ENCODE measurements around the gene SAMD7.
A peak's percentile ranks its signal among the peaks of the same experiment; 100 is the strongest.

GRCh38 chr3:169929830-169930519 is 18.6 kb downstream of the SAMD7 start:
- TF ChIP-seq POLR2AphosphoS5 (IDR thresholded peaks at IDR 0.05; ENCODE audit: low read depth, low read length) (no peak), SIN3A (IDR thresholded peaks at IDR 0.05; ENCODE audit: borderline replicate concordance, insufficient read depth, low read depth, low read length) (no peak)
- TF ChIP-seq, protein P1, sequence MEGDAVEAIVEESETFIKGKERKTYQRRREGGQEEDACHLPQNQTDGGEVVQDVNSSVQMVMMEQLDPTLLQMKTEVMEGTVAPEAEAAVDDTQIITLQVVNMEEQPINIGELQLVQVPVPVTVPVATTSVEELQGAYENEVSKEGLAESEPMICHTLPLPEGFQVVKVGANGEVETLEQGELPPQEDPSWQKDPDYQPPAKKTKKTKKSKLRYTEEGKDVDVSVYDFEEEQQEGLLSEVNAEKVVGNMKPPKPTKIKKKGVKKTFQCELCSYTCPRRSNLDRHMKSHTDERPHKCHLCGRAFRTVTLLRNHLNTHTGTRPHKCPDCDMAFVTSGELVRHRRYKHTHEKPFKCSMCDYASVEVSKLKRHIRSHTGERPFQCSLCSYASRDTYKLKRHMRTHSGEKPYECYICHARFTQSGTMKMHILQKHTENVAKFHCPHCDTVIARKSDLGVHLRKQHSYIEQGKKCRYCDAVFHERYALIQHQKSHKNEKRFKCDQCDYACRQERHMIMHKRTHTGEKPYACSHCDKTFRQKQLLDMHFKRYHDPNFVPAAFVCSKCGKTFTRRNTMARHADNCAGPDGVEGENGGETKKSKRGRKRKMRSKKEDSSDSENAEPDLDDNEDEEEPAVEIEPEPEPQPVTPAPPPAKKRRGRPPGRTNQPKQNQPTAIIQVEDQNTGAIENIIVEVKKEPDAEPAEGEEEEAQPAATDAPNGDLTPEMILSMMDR (IDR thresholded peaks at IDR 0.05) = 0 out of 2 replicates have a peak, but pooled peaks have one; percentile 8
- TF ChIP-seq, protein P2, sequence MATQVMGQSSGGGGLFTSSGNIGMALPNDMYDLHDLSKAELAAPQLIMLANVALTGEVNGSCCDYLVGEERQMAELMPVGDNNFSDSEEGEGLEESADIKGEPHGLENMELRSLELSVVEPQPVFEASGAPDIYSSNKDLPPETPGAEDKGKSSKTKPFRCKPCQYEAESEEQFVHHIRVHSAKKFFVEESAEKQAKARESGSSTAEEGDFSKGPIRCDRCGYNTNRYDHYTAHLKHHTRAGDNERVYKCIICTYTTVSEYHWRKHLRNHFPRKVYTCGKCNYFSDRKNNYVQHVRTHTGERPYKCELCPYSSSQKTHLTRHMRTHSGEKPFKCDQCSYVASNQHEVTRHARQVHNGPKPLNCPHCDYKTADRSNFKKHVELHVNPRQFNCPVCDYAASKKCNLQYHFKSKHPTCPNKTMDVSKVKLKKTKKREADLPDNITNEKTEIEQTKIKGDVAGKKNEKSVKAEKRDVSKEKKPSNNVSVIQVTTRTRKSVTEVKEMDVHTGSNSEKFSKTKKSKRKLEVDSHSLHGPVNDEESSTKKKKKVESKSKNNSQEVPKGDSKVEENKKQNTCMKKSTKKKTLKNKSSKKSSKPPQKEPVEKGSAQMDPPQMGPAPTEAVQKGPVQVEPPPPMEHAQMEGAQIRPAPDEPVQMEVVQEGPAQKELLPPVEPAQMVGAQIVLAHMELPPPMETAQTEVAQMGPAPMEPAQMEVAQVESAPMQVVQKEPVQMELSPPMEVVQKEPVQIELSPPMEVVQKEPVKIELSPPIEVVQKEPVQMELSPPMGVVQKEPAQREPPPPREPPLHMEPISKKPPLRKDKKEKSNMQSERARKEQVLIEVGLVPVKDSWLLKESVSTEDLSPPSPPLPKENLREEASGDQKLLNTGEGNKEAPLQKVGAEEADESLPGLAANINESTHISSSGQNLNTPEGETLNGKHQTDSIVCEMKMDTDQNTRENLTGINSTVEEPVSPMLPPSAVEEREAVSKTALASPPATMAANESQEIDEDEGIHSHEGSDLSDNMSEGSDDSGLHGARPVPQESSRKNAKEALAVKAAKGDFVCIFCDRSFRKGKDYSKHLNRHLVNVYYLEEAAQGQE (IDR thresholded peaks at IDR 0.05; ENCODE audit: insufficient read depth in 1 of 2, low read depth in 2 of 2, low read length in 1 of 2) = no peak
